Subcutaneous adipose tissue (tissue), 4 donors: Measurements from ENCODE around the gene HHIPL1. TPM values are rescaled to one million over a fixed set of nuclear protein-coding genes. Genes with fewer than 3 reads are reported as not detected.

Experiments
- CTCF ChIP-seq: fragments of 450-650 bp; IDR thresholded peaks from one replicate; pipeline ENCODE4 v1.5.1; 2016; ENCODE audit warnings: low read depth, mild to moderate bottlenecking, control low read depth, antibody characterized with exemption, moderate library complexity
- total RNA-seq, 4 donors: library from RNA; depleted of rRNA; stranded (reverse); fragments of >200 nt; gene quantifications; one replicate each; pipeline ENCODE4 v1.1.0, GENCODE V29; 2016

The HHIPL1 gene
- total RNA-seq, 4 donors from 2014 or later: 1.3 to 4.8 (median 2.2) TPM

- no peak for TF ChIP-seq CTCF
Measured at GRCh38 chr14:99649643-99650042, 4.7 kb downstream of the HHIPL1 start.

GRCh38 chr14:99650189-99650588, 5.3 kb downstream of the HHIPL1 start:
- no peak for TF ChIP-seq CTCF

GRCh38 chr14:99651953-99652746, 7.2 kb downstream of the HHIPL1 start:
- TF ChIP-seq CTCF: no peak

- no peak for TF ChIP-seq CTCF
Measured at GRCh38 chr14:99654235-99654985, 9.5 kb downstream of the HHIPL1 start.

- TF ChIP-seq CTCF: no peak
Measured at GRCh38 chr14:99655521-99655920, 10.6 kb downstream of the HHIPL1 start.

GRCh38 chr14:99656171-99656570, 11.2 kb downstream of the HHIPL1 start:
- no peak for TF ChIP-seq CTCF

- TF ChIP-seq CTCF: no peak
Measured at GRCh38 chr14:99657645-99658155, 12.8 kb downstream of the HHIPL1 start.
